Immature natural killer cell (primary cell): ENCODE measurements around the gene CYSLTR1. TPM values are rescaled to one million over a fixed set of nuclear protein-coding genes. Genes with fewer than 3 reads are reported as not detected.
A peak's percentile ranks its signal among the peaks of the same experiment; 100 is the strongest.
"Not testable (repeated sequence)": the region's sequence is repeated elsewhere in the genome, so short reads cannot be mapped to it uniquely, and the experiment has no call there.

Source experiments
- DNase-seq, 3 donors: peaks; one replicate each; pipeline ENCODE4 v3.0.0; 2022; ENCODE audit warnings: mixed read lengths in 1 of 3
- H3K27ac Mint-ChIP-seq, 6 donors: one replicate each; pipeline ENCODE4 v1.8.0; 2020; ENCODE audit warnings: mixed read lengths in 6 of 6, mild to moderate bottlenecking in 5 of 6, inconsistent platforms in 4 of 6, moderate library complexity in 3 of 6
- H3K27me3 Mint-ChIP-seq, 3 donors: one replicate each; pipeline ENCODE4 v1.8.0; 2020 to 2021; ENCODE audit warnings: low read depth in 3 of 3, mild to moderate bottlenecking in 3 of 3, mixed read lengths in 3 of 3, moderate library complexity in 3 of 3, inconsistent platforms in 1 of 3
- H3K36me3 Mint-ChIP-seq, 3 donors: one replicate each; pipeline ENCODE4 v1.8.0; 2020; ENCODE audit warnings: mixed read lengths in 3 of 3, inconsistent platforms in 2 of 3, mild to moderate bottlenecking in 2 of 3
- H3K4me1 Mint-ChIP-seq, 2 donors: one replicate each; pipeline ENCODE4 v1.8.0; 2020; ENCODE audit warnings: inconsistent platforms in 2 of 2, mild to moderate bottlenecking in 2 of 2, mixed read lengths in 2 of 2, moderate library complexity in 1 of 2
- H3K4me3 Mint-ChIP-seq, 5 donors: one replicate each; pipeline ENCODE4 v1.8.0; 2020; ENCODE audit warnings: mild to moderate bottlenecking in 5 of 5, mixed read lengths in 5 of 5, inconsistent platforms in 3 of 5, moderate library complexity in 3 of 5
- H3K9me3 Mint-ChIP-seq, 6 donors: one replicate each; pipeline ENCODE4 v1.8.0; 2020; ENCODE audit warnings: mild to moderate bottlenecking in 6 of 6, mixed read lengths in 6 of 6, inconsistent platforms in 4 of 6, moderate library complexity in 3 of 6
- polyA plus RNA-seq, 3 donors: library from polyadenylated mRNA; unstranded; fragments of 300-500 nt; fragmentation: Illumina TruSeq; gene quantifications; one replicate each; pipeline ENCODE4 v1.2.3, GENCODE V29; 2021

CYSLTR1 gene
- polyA plus RNA-seq, 3 donors from 2014 or later, result 18.5 to 26.2 (median 23.4) TPM

DNA sequence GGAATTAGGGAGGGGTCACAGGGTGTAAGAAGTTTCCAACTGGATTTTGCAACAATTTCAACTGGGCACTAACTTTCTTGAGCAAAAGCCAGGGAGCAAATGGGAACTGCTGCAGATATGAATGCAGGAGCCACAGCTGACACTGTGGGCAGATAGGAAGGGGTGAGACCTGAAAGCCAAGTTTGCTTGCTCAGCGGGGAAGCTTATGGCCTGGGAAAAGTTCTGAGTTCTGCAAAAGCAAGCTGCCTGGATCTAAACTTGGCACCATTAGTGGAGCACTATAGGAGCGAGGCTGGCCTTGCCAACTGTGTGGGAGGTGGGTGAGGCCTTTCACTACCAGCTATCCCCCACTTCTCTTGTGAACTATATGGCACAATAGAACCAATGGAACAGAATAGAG, 11.1 kb downstream of the CYSLTR1 start:
- Mint-ChIP-seq H3K27me3 (peaks cover 0 to 4% (median 0%) of the 10 kb centered on the region in 3 donors), H3K9me3 (peaks cover 0 to 2% (median 0%) of the 10 kb centered on the region in 6 donors), H3K36me3 (peaks cover 0 to 11% (median 0%) of the 10 kb centered on the region in 3 donors), H3K4me3 (no peak overlapping the region), H3K4me1 (peaks cover 37% of the 10 kb centered on the region in 2 donors), H3K27ac (peak overlapping the region in 1 of 6 donors; percentile 40)
- no peak for DNase-seq

DNA sequence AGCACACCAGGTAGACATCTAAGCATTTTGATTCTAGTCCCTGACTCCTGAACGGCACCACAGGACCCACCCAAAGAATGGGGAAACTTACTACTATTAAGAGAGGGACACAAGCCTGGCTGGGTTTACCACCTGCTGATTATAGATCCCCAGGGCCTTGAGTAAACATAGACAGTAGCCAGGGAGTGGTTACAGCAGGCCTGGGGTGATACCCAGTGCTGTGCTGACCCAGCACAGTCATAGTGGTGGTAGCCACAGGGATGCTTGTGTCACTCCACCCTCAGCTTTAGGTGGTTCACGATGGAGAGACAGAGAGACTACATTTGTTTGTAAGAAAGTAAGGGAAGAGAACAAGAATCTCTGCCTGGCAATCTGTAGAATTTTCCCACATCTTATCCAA, 11.7 kb downstream of the CYSLTR1 start:
- peaks cover 0 to 4% (median 0%) of the 10 kb centered on the region in 3 donors for H3K27me3 Mint-ChIP-seq
- peak overlapping the region in 1 of 6 donors; percentile 40 for H3K27ac Mint-ChIP-seq
- DNase-seq, result no peak
- H3K4me1 Mint-ChIP-seq, result peaks cover 35 to 37% of the 10 kb centered on the region in 2 donors
- no peak overlapping the region for H3K4me3 Mint-ChIP-seq
- H3K9me3 Mint-ChIP-seq, result no peaks in the 10 kb centered on the region
- H3K36me3 Mint-ChIP-seq, result peaks cover 0 to 14% (median 0%) of the 10 kb centered on the region in 3 donors

DNA sequence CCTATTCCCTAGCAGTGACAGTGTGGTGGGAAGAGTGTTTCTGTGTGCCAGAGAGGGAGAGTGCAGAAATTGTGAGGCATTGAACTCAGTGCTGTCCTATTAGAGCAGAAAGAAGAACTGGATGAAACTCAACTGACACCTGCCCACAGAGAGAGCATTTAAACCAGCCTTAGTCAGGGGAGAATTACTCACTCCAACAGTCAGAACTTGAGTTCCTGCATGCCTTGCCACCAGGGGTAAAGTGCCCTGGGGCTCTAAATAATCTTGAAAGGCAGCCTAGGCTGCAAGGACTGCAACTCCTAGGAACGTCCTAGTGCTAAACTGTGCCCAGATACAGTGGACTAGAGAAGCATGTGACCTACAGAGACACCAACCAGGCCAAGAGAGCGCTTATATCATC, 12.8 kb downstream of the CYSLTR1 start:
- Mint-ChIP-seq H3K4me1 (peaks cover 35 to 38% of the 10 kb centered on the region in 2 donors), H3K27me3 (peaks cover 0 to 4% (median 0%) of the 10 kb centered on the region in 3 donors), H3K4me3 (no peak overlapping the region)

DNA sequence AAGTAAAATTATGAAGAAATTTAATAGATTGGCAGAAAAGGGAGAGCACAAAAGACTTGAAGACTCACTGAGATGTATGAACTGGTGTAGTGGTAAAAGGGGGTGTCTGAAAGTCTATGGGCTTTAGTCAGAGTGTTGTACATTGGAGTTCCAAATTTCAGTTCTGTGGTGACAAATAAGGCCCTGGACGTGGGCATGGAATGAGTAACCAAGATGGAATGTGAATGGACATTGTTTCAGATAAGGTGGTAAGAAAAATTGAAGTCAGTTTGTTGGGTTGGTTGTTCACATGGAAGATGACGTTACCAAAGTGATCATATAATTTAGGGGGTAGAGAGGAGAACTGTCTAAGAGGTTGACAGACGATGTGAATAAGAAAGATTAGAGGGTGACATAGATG, 13.9 kb downstream of the CYSLTR1 start:
- H3K4me3 Mint-ChIP-seq, result no peak overlapping the region
- peak overlapping the region in 1 of 6 donors; percentile 0 for H3K27ac Mint-ChIP-seq
- peaks cover 35 to 38% of the 10 kb centered on the region in 2 donors for H3K4me1 Mint-ChIP-seq
- no peaks in the 10 kb centered on the region for H3K9me3 Mint-ChIP-seq
- H3K36me3 Mint-ChIP-seq, result peaks cover 0 to 16% (median 0%) of the 10 kb centered on the region in 3 donors
- H3K27me3 Mint-ChIP-seq, result peaks cover 0 to 4% (median 4%) of the 10 kb centered on the region in 3 donors
- DNase-seq, result no peak

More for the DNA sequence above, 12.8 kb downstream of the CYSLTR1 start:
- H3K9me3 Mint-ChIP-seq, result no peaks in the 10 kb centered on the region
- H3K36me3 Mint-ChIP-seq, result peaks cover 0 to 16% (median 0%) of the 10 kb centered on the region in 3 donors
- peak overlapping the region in 1 of 6 donors; percentile 21 for H3K27ac Mint-ChIP-seq
- no peak for DNase-seq

DNA sequence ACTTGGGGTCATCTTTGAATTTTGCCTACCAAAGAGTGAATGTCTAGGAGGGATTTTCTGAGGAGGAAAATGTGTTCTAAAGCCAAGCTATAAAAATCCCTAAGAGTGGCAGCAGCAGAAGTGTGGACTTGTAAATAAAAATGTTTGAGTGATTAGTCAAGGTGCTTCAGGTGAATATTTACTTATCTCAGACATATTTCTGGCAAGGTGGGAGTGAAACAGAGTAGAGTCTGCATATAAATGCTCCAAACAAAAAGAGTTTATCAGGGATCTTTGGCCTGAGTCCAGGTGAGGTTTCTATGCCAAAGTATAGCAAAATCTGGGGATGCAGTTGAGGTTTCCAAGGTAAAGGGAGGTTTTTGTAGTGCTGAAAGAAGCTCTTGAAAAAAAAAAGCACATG, 19.7 kb downstream of the CYSLTR1 start:
- peaks cover 7 to 8% of the 10 kb centered on the region in 2 donors for H3K4me1 Mint-ChIP-seq
- H3K36me3 Mint-ChIP-seq, result peaks cover 0 to 14% (median 0%) of the 10 kb centered on the region in 3 donors
- H3K27me3 Mint-ChIP-seq, result peaks cover 0 to 4% (median 0%) of the 10 kb centered on the region in 3 donors
- no peaks in the 10 kb centered on the region for H3K9me3 Mint-ChIP-seq
- H3K4me3 Mint-ChIP-seq, result no peak overlapping the region
- H3K27ac Mint-ChIP-seq, result no peak overlapping the region
- DNase-seq, result no peak

DNA sequence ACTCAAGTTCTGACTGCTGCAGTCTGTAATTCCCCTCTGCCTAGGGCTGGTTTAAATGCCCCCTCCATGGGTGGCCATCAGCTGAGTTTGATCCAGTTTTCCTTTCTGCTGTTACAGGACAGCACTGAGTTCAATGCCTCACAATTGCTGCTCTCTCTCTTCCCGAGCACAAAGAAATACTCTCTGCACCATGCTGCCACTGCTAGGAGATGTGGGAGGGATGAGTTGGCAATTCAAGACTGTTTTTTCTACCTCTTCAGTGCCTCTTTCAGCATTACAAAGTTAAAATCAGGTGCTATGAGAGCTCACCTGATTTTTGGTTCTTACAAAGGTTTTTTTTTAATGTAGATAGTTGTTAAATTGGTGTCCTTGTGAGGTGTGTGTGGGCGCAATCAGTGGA, 24.3 kb downstream of the CYSLTR1 start:
- H3K4me3 Mint-ChIP-seq, result no peak overlapping the region
- H3K9me3 Mint-ChIP-seq, result peaks cover 0 to 12% (median 7%) of the 10 kb centered on the region in 6 donors
- H3K27ac Mint-ChIP-seq, result no peak overlapping the region
- H3K36me3 Mint-ChIP-seq, result peaks cover 4 to 32% (median 5%) of the 10 kb centered on the region in 3 donors
- H3K4me1 Mint-ChIP-seq, result no peaks in the 10 kb centered on the region
- DNase-seq, result no peak
- H3K27me3 Mint-ChIP-seq, result peaks cover 0 to 10% (median 1%) of the 10 kb centered on the region in 3 donors

DNA sequence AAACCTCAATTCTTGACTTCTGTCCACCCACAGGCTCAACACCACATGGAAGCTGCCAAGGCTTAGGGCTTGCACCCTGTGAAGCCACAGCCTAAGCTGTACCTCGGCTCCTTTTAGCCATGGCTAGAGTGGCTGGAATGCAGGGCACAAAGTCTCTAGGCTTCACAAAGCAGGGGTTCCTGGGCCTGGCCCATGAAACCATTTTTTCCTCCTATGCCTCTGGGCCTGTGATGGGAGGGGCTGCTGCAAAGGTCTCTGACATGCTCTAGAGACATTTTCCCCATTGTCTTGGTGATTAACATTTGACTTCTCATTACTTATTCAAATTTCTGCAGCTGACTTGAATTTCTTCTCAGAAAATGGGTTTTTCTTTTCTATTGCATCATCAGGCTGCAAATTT, 26.5 kb downstream of the CYSLTR1 start:
- H3K27ac Mint-ChIP-seq, H3K4me1 Mint-ChIP-seq, H3K4me3 Mint-ChIP-seq, DNase-seq: not testable (repeated sequence)
- Mint-ChIP-seq H3K27me3 (peaks cover 0 to 10% (median 3%) of the 10 kb centered on the region in 3 donors), H3K36me3 (peaks cover 4 to 32% (median 8%) of the 10 kb centered on the region in 3 donors), H3K9me3 (peaks cover 0 to 12% (median 7%) of the 10 kb centered on the region in 6 donors)

DNA sequence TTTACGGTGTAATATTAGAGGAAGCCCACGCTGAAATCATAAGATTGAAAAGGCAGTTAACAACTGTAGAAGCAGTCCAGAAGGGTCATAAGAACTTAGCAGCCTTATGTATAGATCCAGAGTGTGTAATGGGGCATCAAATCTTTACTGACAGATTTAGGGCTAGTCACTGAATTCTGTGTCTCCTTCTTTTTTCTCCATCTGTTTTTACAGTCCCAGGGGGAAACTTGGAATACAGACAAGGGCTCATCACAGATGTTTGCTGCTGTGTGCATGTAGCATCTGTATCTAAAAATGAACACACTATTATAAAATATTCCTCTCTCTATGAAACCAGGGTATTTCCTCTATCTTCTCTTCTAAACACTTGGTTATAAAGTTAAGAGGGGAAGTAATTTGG, 43.9 kb downstream of the CYSLTR1 start:
- no peak overlapping the region for H3K4me3 Mint-ChIP-seq
- H3K9me3 Mint-ChIP-seq, result peaks cover 0 to 3% (median under 1%) of the 10 kb centered on the region in 6 donors
- peaks cover 0 to under 1% of the 10 kb centered on the region in 2 donors for H3K4me1 Mint-ChIP-seq
- no peak for DNase-seq
- H3K27me3 Mint-ChIP-seq, result peaks cover 0 to 1% (median 0%) of the 10 kb centered on the region in 3 donors
- peak overlapping the region in 1 of 6 donors; percentile 29 for H3K27ac Mint-ChIP-seq
- H3K36me3 Mint-ChIP-seq, result peaks cover 0 to 29% (median 26%) of the 10 kb centered on the region in 3 donors

DNA sequence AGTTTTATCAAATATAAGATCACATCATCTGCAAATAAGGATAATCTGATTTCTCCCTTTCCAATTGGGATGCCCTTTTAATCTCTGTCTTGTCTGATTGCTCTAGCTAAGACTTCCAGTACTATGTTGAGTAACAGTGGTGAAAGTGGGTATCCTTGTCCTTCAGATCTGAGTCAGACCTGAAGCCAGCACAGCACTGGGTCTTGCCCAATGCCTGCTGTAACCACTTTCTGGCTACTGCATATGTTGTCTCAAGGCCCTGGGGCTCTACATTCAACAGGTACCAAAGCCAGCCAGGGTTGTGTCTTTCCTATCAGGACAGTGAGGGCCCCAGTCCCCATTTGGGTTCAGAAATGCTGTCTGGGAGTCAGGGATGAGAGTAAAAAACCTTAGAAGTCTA, 90.3 kb downstream of the CYSLTR1 start:
- no peaks in the 10 kb centered on the region for H3K36me3 Mint-ChIP-seq
- H3K4me3 Mint-ChIP-seq, result no peak overlapping the region
- H3K4me1 Mint-ChIP-seq, result peaks cover 0 to 5% of the 10 kb centered on the region in 2 donors
- H3K9me3 Mint-ChIP-seq, result peaks cover 0 to 7% (median under 1%) of the 10 kb centered on the region in 6 donors
- no peak overlapping the region for H3K27ac Mint-ChIP-seq
- peaks cover 0 to 23% (median 2%) of the 10 kb centered on the region in 3 donors for H3K27me3 Mint-ChIP-seq
- DNase-seq, result no peak

DNA sequence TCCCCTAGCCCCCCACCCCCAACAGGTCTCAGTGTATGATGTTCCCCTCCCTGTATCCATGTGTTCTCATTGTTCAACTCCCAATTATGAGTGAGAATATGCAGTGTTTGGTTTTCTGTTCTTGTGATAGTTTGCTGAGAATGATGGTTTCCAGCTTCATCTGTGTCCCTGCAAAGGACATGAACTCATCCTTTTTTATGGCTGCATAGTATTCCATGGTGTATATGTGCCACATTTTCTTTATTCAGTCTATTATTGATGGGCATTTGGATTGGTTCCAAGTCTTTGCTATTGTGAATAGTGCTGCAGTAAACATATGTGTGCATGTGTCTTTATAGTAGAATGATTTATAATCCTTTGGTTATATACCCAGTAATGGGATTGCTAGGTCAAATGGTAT, 101.4 kb downstream of the CYSLTR1 start:
- H3K9me3 Mint-ChIP-seq, result peaks cover 0 to 16% (median under 1%) of the 10 kb centered on the region in 6 donors
- not testable (repeated sequence) for H3K27me3 Mint-ChIP-seq, H3K27ac Mint-ChIP-seq, H3K36me3 Mint-ChIP-seq, H3K4me1 Mint-ChIP-seq, H3K4me3 Mint-ChIP-seq, DNase-seq

Other genes starting within 250 kb of the CYSLTR1 start
- 100 to 1,000 TPM; 383 to 645 (median 581) TPM for gene PGK1, start 223.4 kb downstream of the CYSLTR1 start, polyA plus RNA-seq
- 10 to 100 TPM; 15.4 to 27.2 (median 16.1) TPM for gene TAF9B, start 188.0 kb downstream of the CYSLTR1 start, polyA plus RNA-seq